Liver (tissue), 3 donors: Measurements from ENCODE around the gene MCF2L2.

ENCODE experiments used
- CTCF ChIP-seq: fragments of 150-350 bp; IDR thresholded peaks from 2 replicates; pipeline ENCODE4 v1.5.1; 2017; ENCODE audit warnings: improper control_type of control experiment, low read depth, low read length; ENCODE audit not compliant: missing input control
- FOXA2 ChIP-seq: IDR thresholded peaks from 2 replicates; pipeline ENCODE4 v1.6.1; 2016; ENCODE audit warnings: antibody characterized with exemption
- GABPA ChIP-seq, 2 donors: IDR thresholded peaks in 1 of 2; conservative IDR thresholded peaks in 1 of 2; 2 replicates each; pipeline ENCODE4 v1.6.1; 2016; ENCODE audit warnings: antibody characterized with exemption in 2 of 2, mild to moderate bottlenecking in 1 of 2, moderate library complexity in 1 of 2
- MAX ChIP-seq: IDR thresholded peaks from 2 replicates; pipeline ENCODE4 v1.6.1; 2016; ENCODE audit warnings: antibody characterized with exemption
- SP1 ChIP-seq: IDR thresholded peaks from 2 replicates; pipeline ENCODE4 v1.6.1; 2018; ENCODE audit warnings: antibody characterized with exemption, mild to moderate bottlenecking
- YY1 ChIP-seq: IDR thresholded peaks from 2 replicates; pipeline ENCODE4 v1.6.1; 2016; ENCODE audit warnings: antibody characterized with exemption, mild to moderate bottlenecking
- ZBTB33 ChIP-seq: IDR thresholded peaks from 2 replicates; pipeline ENCODE4 v1.6.1; 2016; ENCODE audit warnings: antibody characterized with exemption
- donor health status: healthy.
- donor health status: healthy.

- TF ChIP-seq GABPA (IDR thresholded peaks at IDR 0.05 in 1 of 2, conservative IDR thresholded peaks at IDR 0.05 in 1 of 2) (no peak), CTCF (no peak), ZBTB33 (no peak), MAX (no peak), SP1 (no peak), YY1 (no peak), FOXA2 (no peak)
Measured at GRCh38 chr3:183242431-183242830, 186.0 kb downstream of the MCF2L2 start.
